ENCODE results near the gene GPC5.

- TF ChIP-seq CTCF (IDR thresholded peaks at IDR 0.05; ENCODE audit: control extremely low read depth in 1 of 3, insufficient read depth in 1 of 3, low read depth in 1 of 3, low read length in 3 of 3) (no peak), EZH2 (IDR thresholded peaks at IDR 0.05; ENCODE audit: low read depth, low read length, severe bottlenecking) (no peak)
Measured at GRCh38 chr13:92719868-92720267, 1321.4 kb downstream of the GPC5 start.

Measured in H1 (cell line).